Ishikawa (cell line): ENCODE data around the gene ZNF629.

Source experiments
- EGR1 ChIP-seq: IDR thresholded peaks from 2 replicates; pipeline ENCODE4 v1.6.1; 2012
- EP300 ChIP-seq: IDR thresholded peaks from 2 replicates; pipeline ENCODE4 v1.6.1; 2012; ENCODE audit warnings: borderline replicate concordance
- FOXM1 ChIP-seq: IDR thresholded peaks from 2 replicates; pipeline ENCODE4 v1.6.1; 2012; ENCODE audit warnings: low read depth, borderline replicate concordance
- MAX ChIP-seq: IDR thresholded peaks from 2 replicates; pipeline ENCODE4 v1.6.1; 2012
- RAD21 ChIP-seq: IDR thresholded peaks from 2 replicates; pipeline ENCODE4 v1.6.1; 2012; ENCODE audit warnings: low read depth
- TAF1 ChIP-seq: IDR thresholded peaks from 2 replicates; pipeline ENCODE4 v1.6.1; 2012; ENCODE audit warnings: low read depth, mild to moderate bottlenecking
- TCF12 ChIP-seq: IDR thresholded peaks from 2 replicates; pipeline ENCODE4 v1.6.1; 2012; ENCODE audit warnings: low read depth
- TF ChIP-seq, protein P1 (sequence below): IDR thresholded peaks from 2 replicates; pipeline ENCODE4 v1.6.1; 2012; ENCODE audit warnings: low read depth, mild to moderate bottlenecking
- TF ChIP-seq, protein P2 (sequence below): IDR thresholded peaks from 2 replicates; pipeline ENCODE4 v1.6.1; 2012

DNA sequence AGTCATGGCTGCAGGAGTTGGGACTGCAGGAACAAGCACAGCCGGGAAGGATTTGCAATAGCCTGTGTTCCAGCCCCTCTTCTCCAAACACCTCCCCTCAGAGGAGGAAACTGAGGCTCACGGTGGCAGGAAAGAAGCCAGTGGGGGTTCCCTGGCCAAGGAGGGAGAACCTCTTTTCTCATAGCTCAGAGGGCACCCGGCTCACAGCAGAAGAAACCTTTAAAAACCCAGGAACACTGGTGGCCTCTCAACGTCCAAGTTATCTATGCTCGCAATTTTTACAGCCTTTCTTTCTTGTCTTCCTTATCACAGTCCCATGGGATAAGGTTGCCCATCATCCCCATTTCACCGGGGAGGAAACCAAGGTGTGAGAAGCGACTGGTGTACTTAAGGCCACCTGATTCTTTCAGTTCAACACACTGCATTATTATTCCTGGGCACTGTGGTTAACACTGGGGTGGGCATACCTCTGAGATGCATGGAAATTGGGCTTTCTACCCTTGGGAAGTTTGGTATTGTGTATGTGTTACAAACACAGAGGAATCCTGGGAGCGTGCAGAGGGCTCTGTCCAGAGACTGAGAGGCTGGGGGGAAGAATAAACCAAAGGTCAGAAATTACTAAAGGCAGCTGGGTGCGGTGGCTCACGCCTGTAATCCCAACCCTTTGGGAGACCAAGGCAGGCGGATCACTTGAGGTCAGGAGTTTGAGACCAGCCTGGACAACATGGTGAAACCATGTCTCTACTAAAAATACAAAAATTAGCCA, 791 bp upstream of the ZNF629 start:
- no peak for TF ChIP-seq RAD21
- TF ChIP-seq, protein P1, sequence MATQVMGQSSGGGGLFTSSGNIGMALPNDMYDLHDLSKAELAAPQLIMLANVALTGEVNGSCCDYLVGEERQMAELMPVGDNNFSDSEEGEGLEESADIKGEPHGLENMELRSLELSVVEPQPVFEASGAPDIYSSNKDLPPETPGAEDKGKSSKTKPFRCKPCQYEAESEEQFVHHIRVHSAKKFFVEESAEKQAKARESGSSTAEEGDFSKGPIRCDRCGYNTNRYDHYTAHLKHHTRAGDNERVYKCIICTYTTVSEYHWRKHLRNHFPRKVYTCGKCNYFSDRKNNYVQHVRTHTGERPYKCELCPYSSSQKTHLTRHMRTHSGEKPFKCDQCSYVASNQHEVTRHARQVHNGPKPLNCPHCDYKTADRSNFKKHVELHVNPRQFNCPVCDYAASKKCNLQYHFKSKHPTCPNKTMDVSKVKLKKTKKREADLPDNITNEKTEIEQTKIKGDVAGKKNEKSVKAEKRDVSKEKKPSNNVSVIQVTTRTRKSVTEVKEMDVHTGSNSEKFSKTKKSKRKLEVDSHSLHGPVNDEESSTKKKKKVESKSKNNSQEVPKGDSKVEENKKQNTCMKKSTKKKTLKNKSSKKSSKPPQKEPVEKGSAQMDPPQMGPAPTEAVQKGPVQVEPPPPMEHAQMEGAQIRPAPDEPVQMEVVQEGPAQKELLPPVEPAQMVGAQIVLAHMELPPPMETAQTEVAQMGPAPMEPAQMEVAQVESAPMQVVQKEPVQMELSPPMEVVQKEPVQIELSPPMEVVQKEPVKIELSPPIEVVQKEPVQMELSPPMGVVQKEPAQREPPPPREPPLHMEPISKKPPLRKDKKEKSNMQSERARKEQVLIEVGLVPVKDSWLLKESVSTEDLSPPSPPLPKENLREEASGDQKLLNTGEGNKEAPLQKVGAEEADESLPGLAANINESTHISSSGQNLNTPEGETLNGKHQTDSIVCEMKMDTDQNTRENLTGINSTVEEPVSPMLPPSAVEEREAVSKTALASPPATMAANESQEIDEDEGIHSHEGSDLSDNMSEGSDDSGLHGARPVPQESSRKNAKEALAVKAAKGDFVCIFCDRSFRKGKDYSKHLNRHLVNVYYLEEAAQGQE, result no peak
- TF ChIP-seq MAX, result no peak
- TF ChIP-seq EGR1, result no peak
- TF ChIP-seq TCF12, result no peak
- TF ChIP-seq, protein P2, sequence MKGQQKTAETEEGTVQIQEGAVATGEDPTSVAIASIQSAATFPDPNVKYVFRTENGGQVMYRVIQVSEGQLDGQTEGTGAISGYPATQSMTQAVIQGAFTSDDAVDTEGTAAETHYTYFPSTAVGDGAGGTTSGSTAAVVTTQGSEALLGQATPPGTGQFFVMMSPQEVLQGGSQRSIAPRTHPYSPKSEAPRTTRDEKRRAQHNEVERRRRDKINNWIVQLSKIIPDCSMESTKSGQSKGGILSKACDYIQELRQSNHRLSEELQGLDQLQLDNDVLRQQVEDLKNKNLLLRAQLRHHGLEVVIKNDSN, result no peak
- TF ChIP-seq TAF1, result no peak
- TF ChIP-seq FOXM1, result no peak
- TF ChIP-seq EP300, result no peak
